Stomach (tissue), 9 donors: ENCODE data around the gene ZNF516. TPM values are rescaled to one million over a fixed set of nuclear protein-coding genes. Genes with fewer than 3 reads are reported as not detected.

Experiments used
- DNase-seq, 2 donors: peaks; one replicate each; pipeline versions ENCODE4 v3.0.0 to v3.0.0-alpha.2; 2013 to 2019
- H3K27ac ChIP-seq, 5 donors: fragments of 200-600 bp in 4 of 5; sonication (generic) in 4 of 5; one replicate each; pipeline ENCODE4 v1.5.1; 2013 to 2019; ENCODE audit warnings: mild to moderate bottlenecking in 1 of 5, moderate library complexity in 1 of 5
- H3K27me3 ChIP-seq, 3 donors: fragments of 200-600 bp; sonication (generic); one replicate each; pipeline ENCODE4 v1.5.1; 2017 to 2019; ENCODE audit warnings: mixed run types in 1 of 3
- H3K36me3 ChIP-seq, 4 donors: fragments of 200-600 bp; sonication (generic); 1 replicate in 3 of 4; 2 replicates in 1 of 4; pipeline ENCODE4 v1.5.1; 2016 to 2019
- H3K4me1 ChIP-seq, 4 donors: fragments of 200-600 bp; sonication (generic); one replicate each; pipeline ENCODE4 v1.5.1; 2016 to 2019
- H3K4me3 ChIP-seq, 4 donors: fragments of 200-600 bp; sonication (generic) in 3 of 4; one replicate each; pipeline ENCODE4 v1.5.1; 2016 to 2019; ENCODE audit warnings: mild to moderate bottlenecking in 1 of 4
- H3K9me3 ChIP-seq, 4 donors: fragments of 200-600 bp; sonication (generic); one replicate each; pipeline ENCODE4 v1.5.1; 2016 to 2019
- EP300 ChIP-seq: sonication (generic); formaldehyde crosslinking; IDR thresholded peaks from one replicate; pipeline ENCODE4 v1.6.1; 2017; ENCODE audit warnings: antibody characterized with exemption
- POLR2A ChIP-seq, 4 donors: fragments of 450-650 bp; IDR thresholded peaks; one replicate each; pipeline ENCODE4 v1.6.1; 2016; ENCODE audit warnings: antibody characterized with exemption in 4 of 4, control low read depth in 2 of 4, mild to moderate bottlenecking in 1 of 4, moderate library complexity in 1 of 4
- POLR2AphosphoS5 ChIP-seq, 3 donors: sonication (generic); formaldehyde crosslinking; IDR thresholded peaks; one replicate each; pipeline ENCODE4 v1.6.1; 2016; ENCODE audit warnings: antibody characterized with exemption in 3 of 3
- WGBS, 5 donors: extraction: QIAGEN DNeasy Blood & Tissue Kit in 3 of 5; methylation state at CpG; one replicate each; pipeline versions ENCODE4 v1.1.5 to v1.1.7; 2013 to 2018; 5-methylcytosine and 5-hydroxymethylcytosine counted together
- intact Hi-C: fragments of 100-400 bp; cut with DNase I; formaldehyde crosslinking; loops from one replicate; pipeline ENCODE4 v1.15.1; 2023; ENCODE audit warnings: low total_unique reads
- polyA plus RNA-seq, 3 donors: library from polyadenylated mRNA; stranded (reverse); fragments of 200-250 nt; gene quantifications; one replicate each; pipeline ENCODE4 v1.2.3, GENCODE V29; 2013
- total RNA-seq, 5 donors: library from RNA; depleted of rRNA; stranded (reverse); fragments of >200 nt; gene quantifications; one replicate each; pipeline versions ENCODE4 v1.1.0 to v1.2.3, GENCODE V29; 2014 to 2016
- TF ChIP-seq, protein P1 (sequence below), 7 experiments: fragments of 450-650 bp in 4 of 7; fragments of 200-600 bp in 3 of 7; sonication (generic) in 3 of 7; IDR thresholded peaks; one replicate each; pipeline ENCODE4 v1.5.1; 2016 to 2019; ENCODE audit warnings: antibody characterized with exemption in 7 of 7, control low read depth in 2 of 7, mild to moderate bottlenecking in 1 of 7
- donor health status: healthy with polysubstance abuse.
- donor health status: Bipolar disorder and iron deficiency.
- donor health status: healthy.

The ZNF516 gene
- total and polyA plus RNA-seq, 8 donors = 2.3 to 25.9 (median 14.4) TPM

DNA sequence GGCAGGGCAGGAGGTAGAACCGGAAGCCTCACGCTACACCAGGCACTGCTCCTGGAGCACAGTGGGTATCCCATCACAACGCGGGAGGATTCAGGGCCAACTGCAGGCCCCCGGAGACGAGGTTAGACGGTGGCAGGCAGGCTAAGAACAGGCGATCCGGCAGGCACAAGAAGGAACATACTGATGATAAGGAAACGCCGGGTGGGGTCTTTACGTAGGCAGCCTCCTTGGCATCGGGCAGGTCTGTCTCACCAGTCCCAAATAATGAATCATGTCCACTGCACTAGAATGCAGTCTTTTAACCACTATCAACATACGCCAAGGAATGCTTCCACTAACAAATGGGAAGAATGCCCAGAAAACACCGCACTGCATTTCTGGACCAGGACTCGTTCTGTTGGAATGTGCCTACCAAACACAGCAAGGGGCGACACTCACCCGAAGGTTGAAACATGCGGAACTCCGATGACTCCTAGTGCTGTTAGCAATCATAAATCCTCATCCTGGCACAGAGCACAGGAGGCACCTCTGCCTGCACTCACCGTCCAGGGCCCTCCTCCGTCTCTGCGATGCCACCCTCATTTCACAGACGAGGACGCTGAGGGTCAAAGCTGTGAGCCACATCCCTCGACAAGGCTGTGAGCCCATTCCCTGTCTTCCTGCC, 35.2 kb downstream of the ZNF516 start:
- no peaks in the 10 kb centered on the region for H3K9me3 ChIP-seq
- TF ChIP-seq EP300 (no peak), POLR2AphosphoS5 (IDR thresholded peaks at IDR 0.05) (peak; percentile 46 to 79 (median 51))
- intact Hi-C loops = no loop called here
- 32 to 60% (median 43%) methylated on average over 22 to 26 of the region's 26 CpGs for WGBS, 5 donors
- no peak overlapping the region for H3K4me3 ChIP-seq
- peak overlapping the region in 4 of 5 donors; percentile 68 to 83 (median 78) for H3K27ac ChIP-seq
- H3K36me3 ChIP-seq = peaks cover 0 to 30% (median 12%) of the 10 kb centered on the region in 4 donors
- H3K27me3 ChIP-seq = no peaks in the 10 kb centered on the region
- peak; percentile 61 to 82 for DNase-seq
- H3K4me1 ChIP-seq = peaks cover 17 to 60% (median 40%) of the 10 kb centered on the region in 4 donors

DNA sequence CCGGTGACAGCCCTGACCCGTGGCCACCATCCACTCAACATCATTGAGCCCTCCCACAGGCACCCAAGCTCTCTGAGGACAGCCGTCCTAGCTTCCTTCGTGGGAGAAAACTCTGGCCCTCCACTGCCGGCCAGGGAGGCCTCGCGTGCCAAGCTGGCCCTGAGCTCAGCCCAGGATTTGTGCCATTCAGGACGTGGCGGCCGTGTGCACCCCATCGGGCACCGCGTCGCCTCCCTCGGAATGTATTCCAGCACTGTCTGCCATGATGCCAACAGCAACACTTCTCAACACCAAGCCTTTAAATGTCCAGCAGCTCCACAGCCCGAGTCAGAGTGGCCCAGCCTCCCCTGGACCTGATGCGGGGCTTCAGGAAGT, 35.7 kb downstream of the ZNF516 start:
- TF ChIP-seq POLR2AphosphoS5 (IDR thresholded peaks at IDR 0.05) = no peak
- TF ChIP-seq POLR2A (IDR thresholded peaks at IDR 0.05) = no peak
- TF ChIP-seq EP300 = no peak
- TF ChIP-seq, protein P1, sequence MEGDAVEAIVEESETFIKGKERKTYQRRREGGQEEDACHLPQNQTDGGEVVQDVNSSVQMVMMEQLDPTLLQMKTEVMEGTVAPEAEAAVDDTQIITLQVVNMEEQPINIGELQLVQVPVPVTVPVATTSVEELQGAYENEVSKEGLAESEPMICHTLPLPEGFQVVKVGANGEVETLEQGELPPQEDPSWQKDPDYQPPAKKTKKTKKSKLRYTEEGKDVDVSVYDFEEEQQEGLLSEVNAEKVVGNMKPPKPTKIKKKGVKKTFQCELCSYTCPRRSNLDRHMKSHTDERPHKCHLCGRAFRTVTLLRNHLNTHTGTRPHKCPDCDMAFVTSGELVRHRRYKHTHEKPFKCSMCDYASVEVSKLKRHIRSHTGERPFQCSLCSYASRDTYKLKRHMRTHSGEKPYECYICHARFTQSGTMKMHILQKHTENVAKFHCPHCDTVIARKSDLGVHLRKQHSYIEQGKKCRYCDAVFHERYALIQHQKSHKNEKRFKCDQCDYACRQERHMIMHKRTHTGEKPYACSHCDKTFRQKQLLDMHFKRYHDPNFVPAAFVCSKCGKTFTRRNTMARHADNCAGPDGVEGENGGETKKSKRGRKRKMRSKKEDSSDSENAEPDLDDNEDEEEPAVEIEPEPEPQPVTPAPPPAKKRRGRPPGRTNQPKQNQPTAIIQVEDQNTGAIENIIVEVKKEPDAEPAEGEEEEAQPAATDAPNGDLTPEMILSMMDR (IDR thresholded peaks at IDR 0.05) = no peak
- no peaks in the 10 kb centered on the region for H3K27me3 ChIP-seq
- 87 to 94% (median 90%) methylated on average over 15 to 17 of the region's 17 CpGs for WGBS, 5 donors
- no peak for DNase-seq
- no peaks in the 10 kb centered on the region for H3K9me3 ChIP-seq
- H3K4me1 ChIP-seq = peaks cover 17 to 65% (median 43%) of the 10 kb centered on the region in 4 donors
- intact Hi-C loops = no loop called here
- H3K36me3 ChIP-seq = peaks cover 0 to 30% (median 12%) of the 10 kb centered on the region in 4 donors
- no peak overlapping the region for H3K4me3 ChIP-seq
- peak overlapping the region in 4 of 5 donors; percentile 68 to 83 (median 78) for H3K27ac ChIP-seq

DNA sequence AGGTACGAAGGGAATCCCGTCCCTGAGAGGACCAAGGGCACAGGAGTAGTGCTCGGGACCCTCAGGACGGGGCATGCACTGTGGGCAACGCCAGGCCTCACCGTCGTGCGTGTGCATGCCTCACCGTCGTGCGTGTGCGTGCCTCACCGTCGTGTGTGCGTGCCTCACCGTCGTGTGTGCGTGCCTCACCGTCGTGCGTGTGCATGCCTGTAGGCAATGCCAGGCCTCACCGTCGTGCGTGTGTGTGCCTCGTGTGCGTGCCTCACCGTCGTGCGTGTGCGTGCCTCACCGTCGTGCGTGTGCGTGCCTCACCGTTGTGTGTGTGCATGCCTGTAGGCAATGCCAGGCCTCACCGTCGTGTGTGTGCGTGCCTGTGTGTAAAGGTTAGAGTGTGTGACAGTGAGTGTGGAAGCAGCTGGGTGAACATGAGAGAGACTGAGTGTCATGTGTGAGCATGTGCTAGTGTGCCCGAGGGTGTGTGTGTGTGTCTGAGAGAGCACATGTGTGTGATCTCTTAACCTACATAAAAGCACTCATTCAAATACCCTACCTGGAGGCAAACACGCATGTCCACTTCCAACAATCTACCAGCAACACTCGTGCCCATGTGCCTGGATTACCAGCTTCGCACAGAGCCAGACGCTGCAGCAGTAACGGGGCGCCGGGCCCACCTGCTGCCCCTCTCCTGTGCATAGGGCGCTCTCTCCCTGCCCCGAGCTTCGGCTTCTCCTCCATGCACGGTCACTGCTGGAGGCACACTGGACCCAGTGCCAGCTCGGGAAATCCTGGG, 36.3 kb downstream of the ZNF516 start:
- H3K36me3 ChIP-seq = peaks cover 0 to 30% (median 12%) of the 10 kb centered on the region in 4 donors
- H3K27ac ChIP-seq = peak overlapping the region in 4 of 5 donors; percentile 68 to 83 (median 78)
- DNase-seq = no peak
- intact Hi-C loops = no loop called here
- H3K27me3 ChIP-seq = no peaks in the 10 kb centered on the region
- 91 to 95% (median 94%) methylated on average over 44 to 51 of the region's 51 CpGs for WGBS, 5 donors
- H3K4me3 ChIP-seq = no peak overlapping the region
- no peaks in the 10 kb centered on the region for H3K9me3 ChIP-seq
- H3K4me1 ChIP-seq = peaks cover 17 to 71% (median 46%) of the 10 kb centered on the region in 4 donors
- no peak for TF ChIP-seq EP300
- TF ChIP-seq, protein P1 (IDR thresholded peaks at IDR 0.05) = no peak
- no peak for TF ChIP-seq POLR2A (IDR thresholded peaks at IDR 0.05)
- TF ChIP-seq POLR2AphosphoS5 (IDR thresholded peaks at IDR 0.05) = no peak

DNA sequence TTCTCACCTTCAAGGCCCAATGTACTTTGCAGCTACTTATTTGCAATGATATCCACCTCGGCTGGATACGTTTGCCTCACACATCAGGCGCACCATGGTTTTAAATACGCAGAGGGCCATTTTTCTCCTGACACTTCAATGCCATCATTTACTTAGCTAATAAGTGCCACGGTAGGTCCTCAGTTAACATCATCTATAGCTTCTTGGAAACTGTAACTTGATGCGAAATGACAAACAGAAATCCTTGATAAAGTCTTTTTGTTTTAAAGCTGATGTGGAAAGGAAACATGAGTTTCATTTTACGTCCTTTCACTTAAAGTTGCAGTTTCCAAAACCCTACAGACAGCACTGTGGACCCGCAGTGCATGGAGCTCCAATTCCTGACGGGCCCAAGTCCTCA, 37.1 kb downstream of the ZNF516 start:
- DNase-seq = no peak
- intact Hi-C loops = no loop called here
- H3K36me3 ChIP-seq = peaks cover 0 to 27% (median 12%) of the 10 kb centered on the region in 4 donors
- peaks cover 17 to 78% (median 49%) of the 10 kb centered on the region in 4 donors for H3K4me1 ChIP-seq
- no peak overlapping the region for H3K4me3 ChIP-seq
- TF ChIP-seq POLR2A (IDR thresholded peaks at IDR 0.05) (no peak), EP300 (no peak), POLR2AphosphoS5 (IDR thresholded peaks at IDR 0.05) (no peak)
- TF ChIP-seq, protein P1 (IDR thresholded peaks at IDR 0.05) = no peak
- no peak overlapping the region for H3K27ac ChIP-seq
- WGBS, 5 donors = 71 to 89% (median 83%) methylated on average over 9 of the region's 9 CpGs
- no peaks in the 10 kb centered on the region for H3K27me3 ChIP-seq
- H3K9me3 ChIP-seq = no peaks in the 10 kb centered on the region
